SK-N-SH treated with all-trans-retinoic acid at 6 μM for 48 hours (cell line): ENCODE results near the gene ZFP64.

ENCODE experiments used
- CREB5 ChIP-seq: fragments of 250-450 bp; sonication (Bioruptor Pico); IDR thresholded peaks from 2 replicates; pipeline ENCODE4 v1.5.1; 2020; ENCODE audit warnings: low read depth, mild to moderate bottlenecking, moderate library complexity
- ESRRG ChIP-seq: fragments of 250-450 bp; sonication (Bioruptor Pico); IDR thresholded peaks from 2 replicates; pipeline ENCODE4 v1.6.1; 2021; ENCODE audit warnings: mild to moderate bottlenecking
- GLIS3 ChIP-seq: fragments of 250-450 bp; sonication (Bioruptor Pico); IDR thresholded peaks from 2 replicates; pipeline ENCODE4 v1.5.0; 2020; ENCODE audit warnings: mild to moderate bottlenecking, moderate library complexity
- PATZ1 ChIP-seq: fragments of 250-450 bp; sonication (Bioruptor Pico); IDR thresholded peaks from 2 replicates; pipeline ENCODE4 v1.8.0; 2020; ENCODE audit warnings: mild to moderate bottlenecking, moderate library complexity, borderline replicate concordance
- RARB ChIP-seq: fragments of 250-450 bp; sonication (Bioruptor Pico); IDR thresholded peaks from 2 replicates; pipeline ENCODE4 v1.8.0; 2021; ENCODE audit warnings: mild to moderate bottlenecking, moderate library complexity
- SNAI2 ChIP-seq: fragments of 250-450 bp; sonication (Bioruptor Pico); IDR thresholded peaks from 2 replicates; pipeline ENCODE4 v1.5.0; 2020; ENCODE audit warnings: mild to moderate bottlenecking, moderate library complexity
- TOX ChIP-seq: fragments of 250-450 bp; sonication (Bioruptor Pico); IDR thresholded peaks from 2 replicates; pipeline ENCODE4 v1.8.0; 2021; ENCODE audit warnings: mild to moderate bottlenecking, moderate library complexity, borderline replicate concordance
- TSHZ2 ChIP-seq: fragments of 250-450 bp; sonication (Bioruptor Pico); IDR thresholded peaks from 2 replicates; pipeline ENCODE4 v1.5.0; 2020; ENCODE audit warnings: mild to moderate bottlenecking, moderate library complexity
- ZC3H10 ChIP-seq: fragments of 250-450 bp; sonication (Bioruptor Pico); IDR thresholded peaks from 2 replicates; pipeline ENCODE4 v1.5.1; 2021; ENCODE audit warnings: mild to moderate bottlenecking, moderate library complexity
- ZFP30 ChIP-seq: fragments of 450-650 bp; formaldehyde crosslinking; IDR thresholded peaks from 2 replicates; pipeline ENCODE4 v1.5.0; 2022; ENCODE audit warnings: mild to moderate bottlenecking, moderate library complexity

GRCh38 chr20:52103335-52103912 lies 88.2 kb downstream of the ZFP64 start:
- TF ChIP-seq GLIS3 (CRISPR knock-in tag) (no peak), ZC3H10 (CRISPR knock-in tag) (no peak), ESRRG (no peak), TOX (no peak), SNAI2 (CRISPR knock-in tag) (no peak), PATZ1 (CRISPR knock-in tag) (no peak), TSHZ2 (CRISPR knock-in tag) (no peak), ZFP30 (no peak), RARB (CRISPR knock-in tag) (no peak), CREB5 (CRISPR knock-in tag) (no peak)
